ENCODE data around the gene CENPK. TPM values are rescaled to one million over a fixed set of nuclear protein-coding genes. Genes with fewer than 3 reads are reported as not detected.
"Not testable (repeated sequence)": the region's sequence is repeated elsewhere in the genome, so short reads cannot be mapped to it uniquely, and the experiment has no call there.

Gene CENPK
- total RNA-seq = 20.3 TPM

- peak; percentile 95 for DNase-seq
Observed at GRCh38 chr5:65562731-65563701, at the start of gene CENPK, which contains the start of gene PPWD1. CENPK (minus strand) TSS chr5:65563168; CDS start chr5:65554907, 8,261 bp downstream. PPWD1 (plus strand) TSS chr5:65563296; CDS start chr5:65563311, 15 bp downstream.

GRCh38 chr5:65612298-65612907 is 49.4 kb upstream of the CENPK start:
- DNase-seq = no peak

- DNase-seq = no peak
Observed at GRCh38 chr5:65611524-65611923, 48.6 kb upstream of the CENPK start.

- DNase-seq = not testable (repeated sequence)
Observed at GRCh38 chr5:65601761-65602160, 38.8 kb upstream of the CENPK start.

- DNase-seq = no peak
Observed at GRCh38 chr5:65588694-65589093, 25.7 kb upstream of the CENPK start.

GRCh38 chr5:65577141-65577540 is 14.2 kb upstream of the CENPK start:
- no peak for DNase-seq

- no peak for DNase-seq
Observed at GRCh38 chr5:65570598-65571226, 7.7 kb upstream of the CENPK start.

GRCh38 chr5:65566505-65566904 is 3.5 kb upstream of the CENPK start:
- DNase-seq = no peak

- DNase-seq = no peak
Observed at GRCh38 chr5:65563777-65564176, 809 bp upstream of the CENPK start.

GRCh38 chr5:65556718-65557117 is 6.2 kb downstream of the CENPK start:
- no peak for DNase-seq

GRCh38 chr5:65556181-65556580 is 6.8 kb downstream of the CENPK start:
- no peak for DNase-seq

GRCh38 chr5:65555287-65555686 is 7.7 kb downstream of the CENPK start:
- no peak for DNase-seq

- DNase-seq = no peak
Observed at GRCh38 chr5:65553941-65554340, 9.0 kb downstream of the CENPK start.

- no peak for DNase-seq
Observed at GRCh38 chr5:65548281-65548680, 14.7 kb downstream of the CENPK start.

GRCh38 chr5:65546141-65546540 is 16.8 kb downstream of the CENPK start:
- no peak for DNase-seq

- DNase-seq = no peak
Observed at GRCh38 chr5:65544473-65544872, 18.5 kb downstream of the CENPK start.

GRCh38 chr5:65539827-65540226 is 23.1 kb downstream of the CENPK start:
- no peak for DNase-seq

- no peak for DNase-seq
Observed at GRCh38 chr5:65535529-65535987, 27.4 kb downstream of the CENPK start.

GRCh38 chr5:65530904-65531303 is 32.1 kb downstream of the CENPK start:
- DNase-seq = no peak

- DNase-seq = no peak
Observed at GRCh38 chr5:65525726-65526125, 37.2 kb downstream of the CENPK start.

GRCh38 chr5:65512170-65512937 is 50.6 kb downstream of the CENPK start:
- no peak for DNase-seq

- DNase-seq = no peak
Observed at GRCh38 chr5:65508978-65509377, 54.0 kb downstream of the CENPK start.
